D721Med (cell line): ENCODE measurements around the gene SPZ1.

Experiments
- DNase-seq: peaks from one replicate; pipeline ENCODE4 v3.0.0; 2011; ENCODE audit warnings: low spot score; ENCODE audit not compliant: insufficient read length
- FAIRE-seq: peaks from 2 replicates; lab custom pipeline; 2011; peaks lifted over from hg19 to GRCh38; lab: Jason Lieb, UNC
- TF ChIP-seq, protein P1 (sequence below): IDR thresholded peaks from 2 replicates; pipeline ENCODE4 v1.5.1; 2012; ENCODE audit warnings: mild to moderate bottlenecking, control low read depth; ENCODE audit not compliant: insufficient read depth; ENCODE audit errors: missing control alignments

Gene SPZ1

GRCh38 chr5:80308526-80308925 lies 11.3 kb upstream of the SPZ1 start:
- no peak for DNase-seq

GRCh38 chr5:80309871-80310665 lies 9.7 kb upstream of the SPZ1 start:
- FAIRE-seq: no peak
- TF ChIP-seq, protein P1, sequence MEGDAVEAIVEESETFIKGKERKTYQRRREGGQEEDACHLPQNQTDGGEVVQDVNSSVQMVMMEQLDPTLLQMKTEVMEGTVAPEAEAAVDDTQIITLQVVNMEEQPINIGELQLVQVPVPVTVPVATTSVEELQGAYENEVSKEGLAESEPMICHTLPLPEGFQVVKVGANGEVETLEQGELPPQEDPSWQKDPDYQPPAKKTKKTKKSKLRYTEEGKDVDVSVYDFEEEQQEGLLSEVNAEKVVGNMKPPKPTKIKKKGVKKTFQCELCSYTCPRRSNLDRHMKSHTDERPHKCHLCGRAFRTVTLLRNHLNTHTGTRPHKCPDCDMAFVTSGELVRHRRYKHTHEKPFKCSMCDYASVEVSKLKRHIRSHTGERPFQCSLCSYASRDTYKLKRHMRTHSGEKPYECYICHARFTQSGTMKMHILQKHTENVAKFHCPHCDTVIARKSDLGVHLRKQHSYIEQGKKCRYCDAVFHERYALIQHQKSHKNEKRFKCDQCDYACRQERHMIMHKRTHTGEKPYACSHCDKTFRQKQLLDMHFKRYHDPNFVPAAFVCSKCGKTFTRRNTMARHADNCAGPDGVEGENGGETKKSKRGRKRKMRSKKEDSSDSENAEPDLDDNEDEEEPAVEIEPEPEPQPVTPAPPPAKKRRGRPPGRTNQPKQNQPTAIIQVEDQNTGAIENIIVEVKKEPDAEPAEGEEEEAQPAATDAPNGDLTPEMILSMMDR: no peak

More at GRCh38 chr5:80308526-80308925, 11.3 kb upstream of the SPZ1 start:
- FAIRE-seq: no peak
- TF ChIP-seq, protein P1: no peak

GRCh38 chr5:80315244-80315643 lies 4.6 kb upstream of the SPZ1 start:
- DNase-seq (no peak), FAIRE-seq (no peak)
- TF ChIP-seq, protein P1: no peak

More at GRCh38 chr5:80309871-80310665, 9.7 kb upstream of the SPZ1 start:
- no peak for DNase-seq

GRCh38 chr5:80318212-80318611 lies 1.6 kb upstream of the SPZ1 start:
- DNase-seq (no peak), FAIRE-seq (no peak)

DNA sequence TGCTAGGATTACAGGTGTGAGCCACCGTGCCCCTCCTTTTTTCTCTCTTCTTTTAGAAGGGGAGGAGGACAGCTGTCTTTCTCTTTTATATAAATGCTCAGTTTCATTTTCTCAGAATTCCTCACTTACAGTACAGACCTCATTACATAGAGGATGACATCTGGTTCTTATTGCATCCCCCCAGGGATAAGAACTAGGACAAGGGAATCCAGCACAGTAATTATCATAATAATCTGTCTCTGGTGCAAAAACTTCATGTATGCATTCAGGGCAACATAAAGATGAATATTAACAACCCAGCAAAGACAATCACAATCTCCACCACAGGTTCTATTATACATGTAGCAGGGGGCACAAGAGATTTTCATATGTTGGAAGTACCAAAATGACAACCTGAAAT lies 5.1 kb downstream of the SPZ1 start:
- TF ChIP-seq, protein P1: no peak
- FAIRE-seq (no peak), DNase-seq (no peak)

More at GRCh38 chr5:80318212-80318611, 1.6 kb upstream of the SPZ1 start:
- TF ChIP-seq, protein P1: no peak

DNA sequence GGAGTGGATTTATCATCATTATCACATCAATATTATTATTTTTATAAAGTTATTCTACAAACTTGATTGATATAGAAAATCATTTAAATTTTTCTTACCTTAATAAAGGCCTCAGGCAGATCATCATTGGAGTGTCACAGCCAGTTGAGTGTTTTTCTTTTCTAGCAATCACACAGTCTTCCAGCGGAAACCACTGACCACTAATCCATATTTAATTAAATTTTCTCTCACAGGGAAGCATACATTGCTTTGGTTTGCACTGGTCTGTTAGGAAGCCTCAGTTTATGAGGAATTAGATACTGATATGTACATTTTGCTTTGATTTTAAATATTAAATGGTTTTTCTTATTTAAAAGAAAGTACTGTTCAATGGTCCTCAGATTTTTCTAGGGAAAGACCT lies 6.7 kb downstream of the SPZ1 start:
- FAIRE-seq: no peak
- TF ChIP-seq, protein P1: no peak
- DNase-seq: no peak

- FAIRE-seq (no peak), DNase-seq (no peak)
- TF ChIP-seq, protein P1: no peak
These were observed 17.6 kb downstream of the SPZ1 start for GRCh38 chr5:80337379-80337778.
